Measurements from ENCODE around the gene MTARC2.

DNA sequence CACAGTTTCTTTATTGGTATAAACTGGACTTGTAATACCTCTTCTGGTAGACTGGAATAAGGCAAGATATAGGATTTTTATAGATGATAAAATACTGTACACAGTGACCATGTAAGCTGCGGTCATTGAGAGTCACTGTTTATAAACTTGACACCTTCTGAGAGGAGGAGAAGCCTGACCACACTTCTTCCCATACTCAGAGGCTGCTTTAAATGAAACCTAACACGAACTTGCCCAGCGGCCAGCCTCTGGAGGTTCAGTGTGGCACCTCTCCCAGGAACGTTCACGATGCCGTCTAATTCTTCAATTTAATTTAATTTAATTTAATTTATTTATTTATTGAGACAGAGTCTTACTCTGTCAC lies 61.0 kb downstream of the MTARC2 start:
- TF ChIP-seq POLR2AphosphoS5 (IDR thresholded peaks at IDR 0.05; ENCODE audit: low read depth, low read length) = no peak
- no peak for TF ChIP-seq CTCF (IDR thresholded peaks at IDR 0.05)
- no peak for TF ChIP-seq TAF1 (IDR thresholded peaks at IDR 0.05; ENCODE audit: borderline replicate concordance, low read depth, low read length)
- no peak for TF ChIP-seq ELF1 (IDR thresholded peaks at IDR 0.05)
